Vagina (tissue), 2 donors: ENCODE results near the gene LRRC7. TPM values are rescaled to one million over a fixed set of nuclear protein-coding genes. Genes with fewer than 3 reads are reported as not detected.

ENCODE experiments used
- DNase-seq, 2 donors: peaks; one replicate each; pipeline ENCODE4 v3.0.0-alpha.2; 2017; ENCODE audit errors: extremely low spot score in 2 of 2
- H3K27ac ChIP-seq: fragments of 200-600 bp; sonication (generic); one replicate; pipeline ENCODE4 v1.5.1; 2019
- H3K27me3 ChIP-seq: fragments of 200-600 bp; sonication (generic); one replicate; pipeline ENCODE4 v1.5.1; 2019
- H3K36me3 ChIP-seq, 2 donors: fragments of 200-600 bp; sonication (generic); one replicate each; pipeline ENCODE4 v1.5.1; 2017 to 2019
- H3K4me1 ChIP-seq: fragments of 200-600 bp; sonication (generic); one replicate; pipeline ENCODE4 v1.5.1; 2019
- H3K4me3 ChIP-seq, 2 donors: fragments of 200-600 bp; sonication (generic); 1 replicate in 1 of 2; 2 replicates in 1 of 2; pipeline ENCODE4 v1.5.1; 2016 to 2019
- H3K9me3 ChIP-seq: fragments of 200-600 bp; sonication (generic); one replicate; pipeline ENCODE4 v1.5.1; 2019
- POLR2A ChIP-seq, 2 donors: fragments of 450-650 bp; IDR thresholded peaks; one replicate each; pipeline ENCODE4 v1.6.1; 2017; ENCODE audit warnings: antibody characterized with exemption in 2 of 2, mild to moderate bottlenecking in 2 of 2, moderate library complexity in 2 of 2
- POLR2AphosphoS5 ChIP-seq, 2 donors: sonication (generic); formaldehyde crosslinking; IDR thresholded peaks; one replicate each; pipeline ENCODE4 v1.9.0; 2017; ENCODE audit warnings: antibody characterized with exemption in 2 of 2, mild to moderate bottlenecking in 2 of 2, low read depth in 1 of 2; ENCODE audit not compliant: insufficient read depth in 1 of 2
- intact Hi-C: fragments of 100-400 bp; cut with DNase I; formaldehyde crosslinking; loops from one replicate; pipeline ENCODE4 v1.15.1; 2023
- total RNA-seq: library from RNA; depleted of rRNA; stranded (reverse); fragments of >200 nt; gene quantifications from one replicate; pipeline ENCODE4 v1.2.3, GENCODE V29; 2016
- TF ChIP-seq, protein P1 (sequence below), 3 experiments: fragments of 450-650 bp in 2 of 3; fragments of 200-600 bp in 1 of 3; sonication (generic) in 1 of 3; IDR thresholded peaks; one replicate each; pipeline ENCODE4 v1.5.1; 2017 to 2019; ENCODE audit warnings: antibody characterized with exemption in 3 of 3, mild to moderate bottlenecking in 2 of 3, moderate library complexity in 2 of 3

Gene LRRC7
- total RNA-seq, 1 donor from 2014 or later: not detected

- Histone ChIP-seq H3K27ac (no peak overlapping the region), H3K4me3 (no peak overlapping the region), H3K36me3 (no peaks in the 10 kb centered on the region), H3K9me3 (no peaks in the 10 kb centered on the region), H3K27me3 (no peaks in the 10 kb centered on the region), H3K4me1 (no peaks in the 10 kb centered on the region)
- intact Hi-C loops: no loop called here
- TF ChIP-seq POLR2AphosphoS5 (IDR thresholded peaks at IDR 0.05; ENCODE audit: insufficient read depth in 1 of 2, low read depth in 1 of 2) (no peak), POLR2A (IDR thresholded peaks at IDR 0.05) (no peak)
- TF ChIP-seq, protein P1, sequence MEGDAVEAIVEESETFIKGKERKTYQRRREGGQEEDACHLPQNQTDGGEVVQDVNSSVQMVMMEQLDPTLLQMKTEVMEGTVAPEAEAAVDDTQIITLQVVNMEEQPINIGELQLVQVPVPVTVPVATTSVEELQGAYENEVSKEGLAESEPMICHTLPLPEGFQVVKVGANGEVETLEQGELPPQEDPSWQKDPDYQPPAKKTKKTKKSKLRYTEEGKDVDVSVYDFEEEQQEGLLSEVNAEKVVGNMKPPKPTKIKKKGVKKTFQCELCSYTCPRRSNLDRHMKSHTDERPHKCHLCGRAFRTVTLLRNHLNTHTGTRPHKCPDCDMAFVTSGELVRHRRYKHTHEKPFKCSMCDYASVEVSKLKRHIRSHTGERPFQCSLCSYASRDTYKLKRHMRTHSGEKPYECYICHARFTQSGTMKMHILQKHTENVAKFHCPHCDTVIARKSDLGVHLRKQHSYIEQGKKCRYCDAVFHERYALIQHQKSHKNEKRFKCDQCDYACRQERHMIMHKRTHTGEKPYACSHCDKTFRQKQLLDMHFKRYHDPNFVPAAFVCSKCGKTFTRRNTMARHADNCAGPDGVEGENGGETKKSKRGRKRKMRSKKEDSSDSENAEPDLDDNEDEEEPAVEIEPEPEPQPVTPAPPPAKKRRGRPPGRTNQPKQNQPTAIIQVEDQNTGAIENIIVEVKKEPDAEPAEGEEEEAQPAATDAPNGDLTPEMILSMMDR (IDR thresholded peaks at IDR 0.05): no peak
- DNase-seq: no peak
Measured at GRCh38 chr1:69766431-69767180, 198.9 kb downstream of the LRRC7 start.

DNA sequence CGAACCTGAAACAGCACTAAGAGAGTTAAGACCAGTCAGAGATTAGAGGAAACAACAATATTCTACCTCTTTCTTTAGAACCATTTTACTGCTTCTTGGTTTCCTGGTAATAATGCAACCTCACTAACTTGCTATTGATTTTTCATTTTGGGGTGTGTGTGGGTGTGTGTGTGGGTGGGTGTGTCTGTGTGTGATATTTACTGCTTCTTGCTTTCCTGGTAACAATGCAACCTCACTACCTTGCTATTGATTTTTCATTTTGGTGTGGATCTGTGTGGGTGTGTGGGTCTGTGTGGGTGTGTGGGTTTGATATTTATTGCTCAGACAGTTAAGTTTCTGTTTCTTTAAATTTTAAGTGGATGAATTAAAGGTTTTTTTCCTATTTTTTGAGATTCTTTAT is 208.8 kb downstream of the LRRC7 start:
- H3K9me3 ChIP-seq: no peaks in the 10 kb centered on the region
- intact Hi-C loops: no loop called here
- H3K27ac ChIP-seq: no peak overlapping the region

GRCh38 chr1:69777423-69777822 is 209.7 kb downstream of the LRRC7 start:
- Histone ChIP-seq H3K4me3 (no peak overlapping the region), H3K9me3 (no peaks in the 10 kb centered on the region), H3K36me3 (no peaks in the 10 kb centered on the region), H3K4me1 (no peaks in the 10 kb centered on the region), H3K27ac (no peak overlapping the region), H3K27me3 (no peaks in the 10 kb centered on the region)
- intact Hi-C loops: no loop called here
- no peak for TF ChIP-seq POLR2A (IDR thresholded peaks at IDR 0.05)
- no peak for TF ChIP-seq POLR2AphosphoS5 (IDR thresholded peaks at IDR 0.05; ENCODE audit: insufficient read depth in 1 of 2, low read depth in 1 of 2)
- TF ChIP-seq, protein P1 (IDR thresholded peaks at IDR 0.05): no peak
- no peak for DNase-seq

More for the DNA sequence above, 208.8 kb downstream of the LRRC7 start:
- Histone ChIP-seq H3K4me1 (no peaks in the 10 kb centered on the region), H3K4me3 (no peak overlapping the region), H3K27me3 (no peaks in the 10 kb centered on the region), H3K36me3 (no peaks in the 10 kb centered on the region)
- TF ChIP-seq POLR2AphosphoS5 (IDR thresholded peaks at IDR 0.05; ENCODE audit: insufficient read depth in 1 of 2, low read depth in 1 of 2) (no peak), POLR2A (IDR thresholded peaks at IDR 0.05) (no peak)
- TF ChIP-seq, protein P1 (IDR thresholded peaks at IDR 0.05): no peak
- no peak for DNase-seq

DNA sequence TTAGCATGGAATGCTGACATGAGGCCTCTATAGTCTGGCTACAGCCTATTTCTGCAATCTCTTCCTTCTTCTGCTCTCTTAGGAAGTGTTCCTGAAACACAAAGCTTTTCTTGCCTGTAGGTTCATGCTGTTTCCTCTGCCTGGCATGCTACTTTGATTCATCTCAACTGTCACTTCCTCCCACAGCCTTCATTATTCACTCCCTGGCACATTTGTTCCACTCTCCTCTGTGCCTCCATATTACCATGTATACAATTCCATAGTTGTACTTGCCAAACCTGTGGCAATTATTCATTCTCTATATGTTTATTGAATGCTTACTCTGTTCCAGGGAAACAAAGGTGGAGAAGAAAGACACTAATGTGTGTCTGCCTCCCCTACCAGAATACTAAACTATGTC is 210.2 kb downstream of the LRRC7 start:
- H3K4me1 ChIP-seq: no peaks in the 10 kb centered on the region
- intact Hi-C loops: no loop called here
- no peak overlapping the region for H3K27ac ChIP-seq
- TF ChIP-seq, protein P1 (IDR thresholded peaks at IDR 0.05): no peak
- no peak for TF ChIP-seq POLR2AphosphoS5 (IDR thresholded peaks at IDR 0.05; ENCODE audit: insufficient read depth in 1 of 2, low read depth in 1 of 2)
- no peak for TF ChIP-seq POLR2A (IDR thresholded peaks at IDR 0.05)
- H3K36me3 ChIP-seq: no peaks in the 10 kb centered on the region
- no peaks in the 10 kb centered on the region for H3K27me3 ChIP-seq
- no peak for DNase-seq
- H3K4me3 ChIP-seq: no peak overlapping the region
- no peaks in the 10 kb centered on the region for H3K9me3 ChIP-seq

GRCh38 chr1:69787151-69787550 is 219.4 kb downstream of the LRRC7 start:
- Histone ChIP-seq H3K9me3 (no peaks in the 10 kb centered on the region), H3K36me3 (no peaks in the 10 kb centered on the region), H3K4me1 (no peaks in the 10 kb centered on the region), H3K27me3 (no peaks in the 10 kb centered on the region), H3K27ac (no peak overlapping the region), H3K4me3 (no peak overlapping the region)
- TF ChIP-seq POLR2A (IDR thresholded peaks at IDR 0.05) (no peak), POLR2AphosphoS5 (IDR thresholded peaks at IDR 0.05; ENCODE audit: insufficient read depth in 1 of 2, low read depth in 1 of 2) (no peak)
- TF ChIP-seq, protein P1 (IDR thresholded peaks at IDR 0.05): no peak
- intact Hi-C loops: no loop called here
- DNase-seq: no peak
